Measurements from ENCODE around the gene ACTR5.

Gene ACTR5

GRCh38 chr20:38729767-38730166 is 18.5 kb upstream of the ACTR5 start:
- no peak overlapping the region for H3K4me3 ChIP-seq (ENCODE audit: low read length)
- no peak for DNase-seq (ENCODE audit: low read depth)
- TF ChIP-seq CTCF (conservative IDR thresholded peaks at IDR 0.05; ENCODE audit: low read depth, low read length): no peak

- no peak for DNase-seq (ENCODE audit: low read depth)
- TF ChIP-seq CTCF (conservative IDR thresholded peaks at IDR 0.05; ENCODE audit: low read depth, low read length): no peak
- H3K4me3 ChIP-seq (ENCODE audit: low read length): no peak overlapping the region
These were observed 17.9 kb upstream of the ACTR5 start for GRCh38 chr20:38730167-38730988.

- peak overlapping the region; percentile 26 for H3K4me3 ChIP-seq (ENCODE audit: low read length)
- no peak for DNase-seq (ENCODE audit: low read depth)
These were observed 17.1 kb upstream of the ACTR5 start for GRCh38 chr20:38730989-38731737.

GRCh38 chr20:38731738-38732113 is 16.5 kb upstream of the ACTR5 start:
- TF ChIP-seq CTCF (conservative IDR thresholded peaks at IDR 0.05; ENCODE audit: low read depth, low read length): no peak
- DNase-seq (ENCODE audit: low read depth): no peak
- H3K4me3 ChIP-seq (ENCODE audit: low read length): no peak overlapping the region

More at GRCh38 chr20:38730989-38731737, 17.1 kb upstream of the ACTR5 start:
- TF ChIP-seq CTCF (conservative IDR thresholded peaks at IDR 0.05; ENCODE audit: low read depth, low read length): peak; percentile 97

GRCh38 chr20:38732981-38733380 is 15.3 kb upstream of the ACTR5 start:
- no peak for DNase-seq (ENCODE audit: low read depth)
- no peak for TF ChIP-seq CTCF (conservative IDR thresholded peaks at IDR 0.05; ENCODE audit: low read depth, low read length)
- no peak overlapping the region for H3K4me3 ChIP-seq (ENCODE audit: low read length)

- no peak for TF ChIP-seq CTCF (conservative IDR thresholded peaks at IDR 0.05; ENCODE audit: low read depth, low read length)
- DNase-seq (ENCODE audit: low read depth): no peak
- no peak overlapping the region for H3K4me3 ChIP-seq (ENCODE audit: low read length)
These were observed 13.1 kb upstream of the ACTR5 start for GRCh38 chr20:38735172-38735571.

Data from retinal pigment epithelial cell (primary cell).